ENCODE measurements around the gene ASB2. TPM values are rescaled to one million over a fixed set of nuclear protein-coding genes. Genes with fewer than 3 reads are reported as not detected.

Gene ASB2
- total and polyA plus RNA-seq, 5 donors: 112 to 141 (median 120) TPM

Small RNA genes within 50 kb of the gene (microRNA-seq; reads per million reads assigned to microRNA genes)
- gene MIR4506: 0 to 0.42 reads per million in 2 donors

Other genes with a start within 250 kb of the ASB2 start
- 10 to 100 TPM in 2 of 4 donors, 1 to 10 TPM in 2; 6.1 to 11.7 (median 10.1) TPM for gene PRIMA1, start 188.1 kb downstream of the ASB2 start, total RNA-seq
- gene PRIMA1, start 188.1 kb downstream of the ASB2 start, polyA plus RNA-seq: 5.9 TPM
- gene FAM181A, start 49.2 kb downstream of the ASB2 start, total RNA-seq: not detected
- gene FAM181A, start 49.2 kb downstream of the ASB2 start, polyA plus RNA-seq: not detected
- gene CCDC197, start 20.7 kb upstream of the ASB2 start, total RNA-seq: under 1 TPM in 2 of 4 donors, not detected in 2; 0.44 to 0.45 TPM
- not detected for gene CCDC197, start 20.7 kb upstream of the ASB2 start, polyA plus RNA-seq
- gene OTUB2, start 49.8 kb upstream of the ASB2 start, total RNA-seq: under 1 TPM; 0.11 to 0.65 (median 0.39) TPM
- gene OTUB2, start 49.8 kb upstream of the ASB2 start, polyA plus RNA-seq: 0.18 TPM
- gene DDX24, start 104.6 kb upstream of the ASB2 start, total RNA-seq: 100 to 1,000 TPM; 227 to 268 (median 261) TPM
- 138 TPM for gene DDX24, start 104.6 kb upstream of the ASB2 start, polyA plus RNA-seq
- gene IFI27L1, start 104.7 kb upstream of the ASB2 start, total RNA-seq: 10 to 100 TPM; 12.7 to 23.1 (median 15.1) TPM
- gene IFI27L1, start 104.7 kb upstream of the ASB2 start, polyA plus RNA-seq: 37.9 TPM
- 100 to 1,000 TPM in 2 of 4 donors, 10 to 100 TPM in 2; 70.0 to 289 (median 127) TPM for gene IFI27, start 134.2 kb upstream of the ASB2 start, total RNA-seq
- 298 TPM for gene IFI27, start 134.2 kb upstream of the ASB2 start, polyA plus RNA-seq
- gene IFI27L2, start 153.0 kb upstream of the ASB2 start, total RNA-seq: 10 to 100 TPM; 63.3 to 88.4 (median 65.5) TPM
- 104 TPM for gene IFI27L2, start 153.0 kb upstream of the ASB2 start, polyA plus RNA-seq
- gene PPP4R4, start 197.8 kb upstream of the ASB2 start, total RNA-seq: under 1 TPM; 0.41 to 0.74 (median 0.48) TPM
- 0.27 TPM for gene PPP4R4, start 197.8 kb upstream of the ASB2 start, polyA plus RNA-seq